Measurements from ENCODE around the gene TRIM5.
"Not testable (repeated sequence)": the region's sequence is repeated elsewhere in the genome, so short reads cannot be mapped to it uniquely, and the experiment has no call there.

The TRIM5 gene, protein sequence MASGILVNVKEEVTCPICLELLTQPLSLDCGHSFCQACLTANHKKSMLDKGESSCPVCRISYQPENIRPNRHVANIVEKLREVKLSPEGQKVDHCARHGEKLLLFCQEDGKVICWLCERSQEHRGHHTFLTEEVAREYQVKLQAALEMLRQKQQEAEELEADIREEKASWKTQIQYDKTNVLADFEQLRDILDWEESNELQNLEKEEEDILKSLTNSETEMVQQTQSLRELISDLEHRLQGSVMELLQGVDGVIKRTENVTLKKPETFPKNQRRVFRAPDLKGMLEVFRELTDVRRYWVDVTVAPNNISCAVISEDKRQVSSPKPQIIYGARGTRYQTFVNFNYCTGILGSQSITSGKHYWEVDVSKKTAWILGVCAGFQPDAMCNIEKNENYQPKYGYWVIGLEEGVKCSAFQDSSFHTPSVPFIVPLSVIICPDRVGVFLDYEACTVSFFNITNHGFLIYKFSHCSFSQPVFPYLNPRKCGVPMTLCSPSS

GRCh38 chr11:5684646-5685362 is at the start of gene TRIM5:
Gene TRIM5, minus strand, starts transcription at chr11:5685074. Its CDS starts 4,897 bp downstream, at chr11:5680177.
- peak; percentile 69 to 89 (median 77) for DNase-seq

DNA sequence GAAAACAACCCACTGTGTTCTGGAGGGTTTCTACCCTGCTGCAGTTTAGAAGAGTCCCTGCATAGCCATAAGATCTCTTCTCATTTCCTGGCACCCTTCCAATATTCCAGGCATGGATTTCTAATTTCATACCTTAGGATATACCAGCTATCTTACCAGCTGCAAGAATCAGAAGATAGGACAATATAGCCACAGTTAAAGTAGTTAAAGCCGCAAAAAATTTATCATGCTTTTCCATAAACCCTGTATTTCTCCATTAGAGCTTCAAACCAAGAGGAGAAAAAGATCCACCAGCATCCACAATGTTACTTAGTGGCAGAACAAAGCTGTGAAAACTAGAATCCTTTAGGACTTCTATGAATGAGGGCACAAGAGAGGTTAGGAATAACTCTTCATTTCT is 42.8 kb upstream of the TRIM5 start:
- DNase-seq = no peak

- DNase-seq = no peak
Observed at GRCh38 chr11:5726351-5726750, 41.5 kb upstream of the TRIM5 start.

GRCh38 chr11:5722622-5723021 is 37.7 kb upstream of the TRIM5 start:
- no peak for DNase-seq

- no peak for DNase-seq
Observed at GRCh38 chr11:5719703-5720495, 35.0 kb upstream of the TRIM5 start.

- not testable (repeated sequence) for DNase-seq
Observed at GRCh38 chr11:5716518-5716917, 31.6 kb upstream of the TRIM5 start.

GRCh38 chr11:5713695-5714094 is 28.8 kb upstream of the TRIM5 start:
- DNase-seq = no peak

GRCh38 chr11:5712507-5712906 is 27.6 kb upstream of the TRIM5 start:
- DNase-seq = peak in 2 of 6 experiments; percentile 5 to 19

DNA sequence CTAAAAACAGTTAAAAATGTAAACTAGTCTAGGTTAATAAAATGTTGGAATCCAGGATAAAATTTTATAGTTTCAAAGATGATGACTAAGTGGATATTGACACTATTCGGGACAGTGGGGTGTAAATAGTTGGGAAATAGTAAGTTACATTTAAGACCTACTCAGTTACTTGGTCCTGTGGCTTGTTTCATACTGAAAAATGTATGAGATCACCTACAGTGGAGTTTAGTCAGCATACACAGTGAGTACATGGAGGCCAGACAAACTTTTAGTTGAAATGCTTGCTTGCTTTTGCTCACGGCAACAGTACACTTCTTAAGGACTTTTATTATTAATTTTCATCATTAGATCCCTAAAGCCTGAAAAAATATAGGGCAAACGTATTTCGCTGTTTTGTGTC is 20.8 kb upstream of the TRIM5 start:
- DNase-seq = no peak

DNA sequence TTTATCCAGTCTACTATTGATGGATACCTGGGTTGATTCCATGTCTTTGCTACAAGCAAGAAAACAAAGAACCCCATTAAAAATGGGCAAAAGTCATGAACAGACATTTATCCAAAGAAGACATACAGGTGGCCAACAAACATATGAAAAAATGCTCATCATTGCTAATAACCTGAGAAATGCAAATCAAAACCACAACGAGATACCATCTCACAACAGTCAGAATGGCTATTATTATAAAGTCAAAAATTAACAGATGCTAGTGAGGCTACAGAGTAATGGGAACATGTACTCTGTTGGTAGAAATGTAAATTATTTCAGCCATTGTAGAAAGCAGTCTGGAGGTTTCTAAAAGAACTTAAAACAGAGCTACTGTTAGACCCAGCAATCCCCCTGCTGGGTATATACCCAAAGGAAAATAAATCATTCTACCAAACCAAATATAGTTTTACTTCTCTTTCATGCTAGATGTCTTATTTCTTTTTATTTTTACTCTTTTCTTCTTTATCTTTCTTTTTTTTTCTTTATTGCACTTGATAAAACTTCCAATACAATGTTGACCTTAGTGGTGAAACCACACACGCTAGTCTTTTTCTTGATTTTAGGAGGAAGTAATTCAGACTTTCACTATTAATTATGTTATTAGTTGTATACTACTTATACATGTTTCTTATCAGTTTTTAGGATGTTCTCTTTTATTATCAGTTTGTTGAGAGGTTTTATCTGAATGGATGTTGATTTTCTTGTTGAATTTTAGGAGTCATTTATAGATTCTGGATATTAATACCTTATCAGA is 19.1 kb upstream of the TRIM5 start:
- no peak for DNase-seq

GRCh38 chr11:5701055-5701577 is 16.2 kb upstream of the TRIM5 start:
- no peak for DNase-seq

GRCh38 chr11:5700421-5701054 is 15.7 kb upstream of the TRIM5 start:
- no peak for DNase-seq

DNA sequence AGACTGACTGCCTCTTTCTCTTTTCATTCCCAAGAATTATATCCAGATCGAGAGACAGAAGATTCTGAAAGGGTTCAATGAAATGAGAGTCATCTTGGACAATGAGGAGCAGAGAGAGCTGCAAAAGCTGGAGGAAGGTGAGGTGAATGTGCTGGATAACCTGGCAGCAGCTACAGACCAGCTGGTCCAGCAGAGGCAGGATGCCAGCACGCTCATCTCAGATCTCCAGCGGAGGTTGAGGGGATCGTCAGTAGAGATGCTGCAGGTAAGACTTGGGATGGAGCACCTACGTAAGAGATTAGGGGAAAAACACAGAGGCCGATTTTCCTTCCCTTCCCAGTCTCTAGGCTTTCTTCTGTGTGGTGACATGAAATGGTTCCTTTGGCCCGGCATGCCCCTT is 13.4 kb upstream of the TRIM5 start:
- DNase-seq = no peak

DNA sequence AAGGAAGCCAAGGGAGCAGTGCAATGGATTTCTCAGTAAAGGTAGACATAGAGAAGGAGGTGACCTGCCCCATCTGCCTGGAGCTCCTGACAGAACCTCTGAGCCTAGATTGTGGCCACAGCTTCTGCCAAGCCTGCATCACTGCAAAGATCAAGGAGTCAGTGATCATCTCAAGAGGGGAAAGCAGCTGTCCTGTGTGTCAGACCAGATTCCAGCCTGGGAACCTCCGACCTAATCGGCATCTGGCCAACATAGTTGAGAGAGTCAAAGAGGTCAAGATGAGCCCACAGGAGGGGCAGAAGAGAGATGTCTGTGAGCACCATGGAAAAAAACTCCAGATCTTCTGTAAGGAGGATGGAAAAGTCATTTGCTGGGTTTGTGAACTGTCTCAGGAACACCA is 11.3 kb upstream of the TRIM5 start:
- DNase-seq = no peak

DNA sequence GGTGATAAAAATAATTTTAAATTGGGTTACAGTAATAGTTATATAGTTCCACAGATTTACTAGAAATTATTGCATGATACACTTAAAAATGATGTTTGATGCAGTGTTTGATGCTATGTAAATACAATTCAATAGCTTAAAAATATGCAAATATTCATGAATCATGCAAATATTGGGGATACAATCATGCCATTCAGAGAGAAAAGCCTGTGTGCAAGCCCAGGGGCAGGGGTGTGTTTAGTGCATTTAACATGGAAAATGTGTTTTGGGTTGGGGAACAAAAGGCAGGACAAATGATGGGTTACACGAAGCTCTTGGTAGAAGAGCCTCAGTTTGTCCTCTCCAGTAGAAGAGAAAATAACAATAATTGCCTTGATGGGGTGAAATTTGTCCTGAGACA is 10.7 kb upstream of the TRIM5 start:
- DNase-seq = no peak

GRCh38 chr11:5694642-5695041 is 9.8 kb upstream of the TRIM5 start:
- no peak for DNase-seq

GRCh38 chr11:5691964-5692361 is 7.1 kb upstream of the TRIM5 start:
- peak in 2 of 6 experiments; percentile 19 to 34 for DNase-seq

DNA sequence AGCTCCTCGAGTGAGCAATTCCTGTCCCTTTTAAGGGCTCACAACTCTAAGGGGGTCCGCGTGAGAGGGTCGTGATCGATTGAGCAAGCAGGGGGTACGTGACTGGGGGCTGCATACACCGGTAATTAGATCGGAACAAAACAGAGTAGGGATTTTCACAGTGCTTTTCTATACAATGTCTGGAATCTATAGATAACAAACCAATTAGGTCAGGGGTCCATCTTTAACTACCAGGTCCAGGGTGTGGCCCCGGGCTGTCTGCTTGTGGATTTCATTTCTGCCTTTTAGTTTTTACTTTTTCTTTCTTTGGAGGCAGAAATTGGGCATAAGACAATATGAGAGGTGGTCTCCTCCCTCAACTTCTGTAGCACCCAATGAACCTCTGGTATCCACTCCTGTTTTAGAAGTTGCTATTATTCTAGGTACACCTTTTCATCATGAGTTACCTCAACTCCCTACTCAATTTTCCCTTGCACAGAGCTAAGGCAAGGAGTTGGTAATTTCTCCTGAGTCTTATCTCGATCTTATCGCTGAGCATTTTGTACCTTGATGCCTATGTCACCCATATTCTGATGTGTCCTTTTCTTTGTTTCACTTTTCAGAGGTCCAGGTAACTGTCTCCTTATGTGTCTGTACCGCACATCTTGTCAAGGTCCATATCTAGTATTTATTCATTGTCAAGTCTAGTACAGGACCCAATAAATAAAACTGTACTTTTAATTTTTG is 6.5 kb upstream of the TRIM5 start:
- not testable (repeated sequence) for DNase-seq

DNA sequence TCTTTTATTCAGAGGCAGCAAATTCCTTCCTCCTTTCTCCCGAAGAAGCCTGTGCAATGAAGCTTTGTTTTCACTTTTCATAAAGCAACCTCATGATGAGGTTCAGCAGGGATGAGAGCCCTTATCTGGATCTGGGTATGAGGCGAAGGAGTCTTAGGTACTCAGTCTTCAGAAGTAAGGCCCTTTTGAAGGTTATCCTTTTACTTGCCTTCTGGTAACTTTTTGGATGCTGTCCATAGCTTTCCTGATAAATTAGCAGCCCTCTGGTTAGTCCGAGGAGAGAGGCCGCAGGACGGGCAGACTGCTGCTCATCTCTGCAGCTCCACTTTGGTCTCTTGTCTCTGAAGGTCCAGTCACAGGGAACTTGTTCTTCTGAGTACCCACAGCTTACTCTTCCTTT is 5.9 kb upstream of the TRIM5 start:
- peak in 2 of 6 experiments; percentile 4 to 18 for DNase-seq

- no peak for DNase-seq
Observed at GRCh38 chr11:5690216-5690615, 5.3 kb upstream of the TRIM5 start.

DNA sequence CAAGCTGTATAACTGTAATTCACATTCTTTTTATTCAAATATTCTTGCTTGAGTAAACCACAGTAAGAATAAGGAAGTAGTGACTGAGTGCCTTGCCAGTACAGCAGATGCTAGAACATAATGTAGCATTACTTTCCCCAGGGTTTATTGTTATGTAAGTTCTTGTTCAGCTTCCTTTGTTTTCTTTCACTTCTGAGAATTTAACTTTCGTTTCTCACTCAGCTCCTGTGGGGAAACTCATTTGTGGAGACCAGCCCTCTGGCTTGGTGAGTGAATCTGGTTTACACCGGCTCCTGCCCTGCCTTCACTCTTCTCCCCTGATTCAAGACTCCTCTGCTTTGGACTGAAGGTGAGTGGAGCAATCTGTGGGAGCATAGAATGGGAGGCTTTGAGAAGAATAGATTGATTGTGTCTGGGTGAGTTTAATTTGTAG is 4.7 kb upstream of the TRIM5 start, which contains the start of gene TRIM22:
TRIM22 (plus strand) TSS at position 240 of the 433 bp plus-strand sequence. CDS start 6,443 bp downstream, outside the sequence.
- DNase-seq = peak; percentile 15 to 74 (median 57)
